Ishikawa (cell line): ENCODE data around the gene PCSK1.

Experiments
- CEBPB ChIP-seq: IDR thresholded peaks from 2 replicates; pipeline ENCODE4 v1.6.1; 2012
- EP300 ChIP-seq: IDR thresholded peaks from 2 replicates; pipeline ENCODE4 v1.6.1; 2012; ENCODE audit warnings: borderline replicate concordance
- REST ChIP-seq: IDR thresholded peaks from 2 replicates; pipeline ENCODE4 v1.6.1; 2012; ENCODE audit warnings: low read depth, mild to moderate bottlenecking

DNA sequence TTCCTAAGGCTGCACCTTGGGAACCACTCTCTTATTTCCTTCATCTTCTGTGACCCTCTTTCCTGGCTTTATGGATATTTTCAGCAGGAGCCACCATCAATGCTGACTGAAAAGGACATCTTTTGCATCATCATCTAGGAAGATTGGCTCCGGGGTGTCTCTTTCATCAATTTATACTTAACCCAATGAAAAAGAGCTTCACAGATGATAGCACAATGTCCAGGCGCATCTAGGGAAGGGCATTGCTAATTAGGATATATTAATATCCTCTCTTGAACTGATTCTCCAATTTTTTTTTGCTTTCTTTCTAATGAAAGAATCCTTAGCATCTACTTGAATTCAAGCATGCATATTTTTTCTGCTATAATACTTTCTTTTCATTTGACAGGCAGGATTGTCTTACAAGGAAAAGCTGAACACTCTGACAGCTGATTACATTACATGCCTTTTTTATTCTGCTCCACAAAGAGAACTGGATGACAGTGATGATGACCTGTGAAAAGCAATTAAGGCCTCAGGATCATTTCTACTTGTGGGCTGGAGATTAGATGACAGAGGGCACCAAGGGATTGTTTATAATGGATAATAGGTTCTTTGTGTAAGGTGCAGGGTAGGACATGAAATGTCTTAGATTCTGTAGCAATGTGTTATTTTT lies 60.2 kb downstream of the PCSK1 start:
- TF ChIP-seq CEBPB (no peak), REST (no peak), EP300 (no peak)
